Activated CD4-positive, alpha-beta T cell treated with anti-CD3 and anti-CD28 coated beads for 48 hours (primary cell): ENCODE data around the gene COL13A1.

Experiments used
- DNase-seq: peaks from one replicate; pipeline ENCODE4 v3.0.0-alpha.2; 2020

Gene COL13A1

GRCh38 chr10:69848454-69848853, 46.7 kb downstream of the COL13A1 start:
- DNase-seq = no peak

- no peak for DNase-seq
Observed at GRCh38 chr10:69849825-69850224, 48.1 kb downstream of the COL13A1 start.

GRCh38 chr10:69850440-69850839, 48.7 kb downstream of the COL13A1 start:
- DNase-seq = no peak

GRCh38 chr10:69851306-69851705, 49.6 kb downstream of the COL13A1 start:
- no peak for DNase-seq

- DNase-seq = no peak
Observed at GRCh38 chr10:69853064-69853463, 51.4 kb downstream of the COL13A1 start.

GRCh38 chr10:69854511-69855345, 53.0 kb downstream of the COL13A1 start:
- DNase-seq = no peak

- no peak for DNase-seq
Observed at GRCh38 chr10:69855346-69856111, 53.8 kb downstream of the COL13A1 start.

GRCh38 chr10:69856601-69857166, 55.0 kb downstream of the COL13A1 start:
- no peak for DNase-seq

- no peak for DNase-seq
Observed at GRCh38 chr10:69858201-69858600, 56.5 kb downstream of the COL13A1 start.

- peak; percentile 20 for DNase-seq
Observed at GRCh38 chr10:69860271-69860670, 58.6 kb downstream of the COL13A1 start.

GRCh38 chr10:69861251-69862240, 59.8 kb downstream of the COL13A1 start:
- DNase-seq = peak; percentile 10

- no peak for DNase-seq
Observed at GRCh38 chr10:69862882-69863530, 61.3 kb downstream of the COL13A1 start.

GRCh38 chr10:69863580-69863979, 61.9 kb downstream of the COL13A1 start:
- no peak for DNase-seq

GRCh38 chr10:69864321-69864720, 62.6 kb downstream of the COL13A1 start:
- DNase-seq = no peak

GRCh38 chr10:69865450-69865849, 63.7 kb downstream of the COL13A1 start:
- no peak for DNase-seq

- no peak for DNase-seq
Observed at GRCh38 chr10:69866246-69866687, 64.6 kb downstream of the COL13A1 start.

GRCh38 chr10:69866688-69867461, 65.2 kb downstream of the COL13A1 start:
- no peak for DNase-seq

- no peak for DNase-seq
Observed at GRCh38 chr10:69867699-69868558, 66.2 kb downstream of the COL13A1 start.

- DNase-seq = no peak
Observed at GRCh38 chr10:69868821-69869220, 67.1 kb downstream of the COL13A1 start.
